Endometrium (tissue), 2 donors: ENCODE data around the gene IHH.

Experiments used
- FAIRE-seq: peaks from 2 replicates; lab custom pipeline; 2012; peaks lifted over from hg19 to GRCh38; lab: Jason Lieb, UNC
- donor health status: control.
- donor health status: control.

IHH gene

GRCh38 chr2:219073413-219074129 is 12.8 kb upstream of the IHH start:
- no peak for FAIRE-seq

GRCh38 chr2:219072741-219073250 is 12.1 kb upstream of the IHH start:
- no peak for FAIRE-seq

DNA sequence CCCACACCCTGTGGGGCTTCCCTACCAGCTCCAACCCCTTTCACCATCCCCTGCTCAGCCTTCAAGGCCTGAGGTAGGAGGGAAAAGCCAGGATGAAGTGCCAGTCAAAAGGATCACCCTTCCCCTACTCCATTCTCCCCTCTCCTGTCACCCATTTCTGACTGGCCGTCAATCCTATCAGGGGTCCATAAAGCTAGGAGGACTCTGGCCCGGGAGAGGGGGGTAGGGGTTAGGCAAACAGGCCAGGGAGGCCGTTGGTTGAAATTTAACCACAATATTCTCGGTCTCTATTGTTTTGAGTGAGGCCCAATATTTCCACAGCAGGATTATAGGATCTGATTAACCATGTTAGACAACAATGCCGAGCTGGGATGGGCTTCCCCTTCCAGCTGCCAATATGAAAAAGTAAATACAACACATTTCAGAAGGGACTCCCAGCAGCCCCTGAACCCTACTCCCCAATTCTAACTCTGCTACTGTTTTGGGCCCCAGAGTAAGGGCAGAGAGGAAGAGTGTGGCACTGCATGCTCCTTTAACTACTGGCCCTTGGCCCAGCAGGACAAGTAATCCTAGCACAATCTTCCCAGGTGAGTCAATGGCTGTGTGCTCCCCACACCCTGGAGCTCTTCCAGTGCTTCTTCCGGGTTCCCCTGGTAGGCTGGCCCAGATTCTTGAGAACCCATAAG is 10.6 kb upstream of the IHH start:
- FAIRE-seq: no peak

DNA sequence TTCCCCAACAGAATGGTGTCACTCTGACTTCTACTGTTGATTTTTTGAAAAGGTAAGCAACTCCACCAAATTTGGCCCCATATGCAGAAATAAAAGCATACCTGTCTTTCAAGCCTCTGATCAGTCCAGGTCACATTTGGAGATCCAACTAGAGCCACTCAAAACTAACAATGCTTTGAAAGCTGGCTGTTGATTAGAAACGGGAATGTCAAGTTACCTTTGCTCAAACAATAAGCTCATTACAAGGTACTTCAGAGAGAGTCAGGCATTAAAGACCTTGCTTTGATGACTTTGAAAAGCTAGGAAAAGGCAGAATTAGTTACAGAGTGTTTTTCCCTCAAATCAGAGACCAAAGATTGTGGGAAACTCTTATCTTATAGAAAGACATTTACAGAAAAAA is 4.8 kb upstream of the IHH start:
- FAIRE-seq: peak; percentile 35

- FAIRE-seq: no peak
Observed at GRCh38 chr2:219062081-219062480, 1.4 kb upstream of the IHH start.

DNA sequence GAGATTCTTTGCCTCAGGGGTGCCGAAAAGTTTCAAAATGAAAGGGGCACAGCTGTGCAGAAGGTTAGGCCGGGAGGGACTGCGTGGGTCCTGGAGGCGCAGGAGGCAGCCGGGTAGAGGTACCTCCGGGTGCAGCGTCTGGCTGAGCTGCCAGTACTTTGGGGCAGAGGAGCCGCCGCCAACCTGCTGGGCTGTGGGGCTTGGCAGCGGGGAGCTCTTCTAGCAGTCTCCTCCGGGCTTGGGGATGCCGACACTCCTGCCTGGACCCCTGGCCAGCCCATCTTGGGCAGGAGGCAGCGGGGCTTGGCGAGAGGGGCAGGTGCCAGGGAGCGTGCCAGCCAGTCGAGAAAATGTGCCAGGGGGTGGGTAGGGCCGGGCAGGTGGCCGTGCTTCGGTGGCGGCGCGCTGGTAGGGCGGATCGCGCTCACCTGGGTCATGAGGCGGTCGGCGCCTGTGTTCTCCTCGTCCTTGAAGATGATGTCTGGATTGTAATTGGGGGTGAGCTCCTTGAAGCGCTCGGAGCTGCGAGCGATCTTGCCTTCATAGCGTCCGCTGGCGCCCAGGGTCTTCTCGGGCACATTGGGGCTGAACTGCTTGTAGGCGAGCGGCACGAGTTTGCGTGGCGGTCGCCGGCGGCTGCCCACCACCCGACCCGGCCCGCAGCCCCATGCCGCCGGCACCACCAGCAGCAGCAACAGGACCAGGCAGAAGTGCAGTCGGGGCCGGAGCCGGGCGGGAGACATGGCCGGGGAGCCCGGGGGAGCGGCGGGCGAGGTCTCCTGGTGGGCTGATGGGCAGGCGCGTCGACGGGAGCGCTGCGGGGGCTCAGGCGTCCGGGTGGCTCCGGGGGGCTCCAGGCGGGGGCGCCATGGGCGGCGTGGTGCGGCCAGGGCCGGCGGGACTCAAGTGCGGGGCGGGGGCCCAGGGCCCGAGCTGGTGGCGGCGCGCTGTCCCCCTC is 717 bp downstream of the IHH start:
- FAIRE-seq: no peak

DNA sequence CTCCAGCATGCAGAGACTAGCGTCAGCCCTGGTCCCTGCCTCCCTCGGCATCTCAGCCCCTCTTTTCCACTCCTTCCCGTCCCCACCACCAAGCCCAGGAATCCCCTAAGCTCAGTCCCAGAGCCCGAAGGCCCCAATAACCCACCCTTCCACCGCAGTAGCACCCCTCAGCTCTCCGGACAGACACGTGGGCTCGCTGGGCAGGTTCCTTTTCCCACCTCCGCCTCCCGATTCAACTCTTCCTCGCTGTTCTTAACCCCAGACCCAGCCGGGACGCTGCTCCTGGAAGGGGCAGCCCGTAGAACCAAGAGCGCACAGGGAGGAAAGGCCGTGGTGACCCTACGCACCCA is 1.4 kb downstream of the IHH start:
- no peak for FAIRE-seq

- FAIRE-seq: no peak
Observed at GRCh38 chr2:219058541-219059374, 2.0 kb downstream of the IHH start.

GRCh38 chr2:219057709-219058540 is 2.8 kb downstream of the IHH start:
- no peak for FAIRE-seq

- FAIRE-seq: no peak
Observed at GRCh38 chr2:219056896-219057708, 3.6 kb downstream of the IHH start.

- FAIRE-seq: no peak
Observed at GRCh38 chr2:219056176-219056895, 4.4 kb downstream of the IHH start.

- no peak for FAIRE-seq
Observed at GRCh38 chr2:219054956-219055903, 5.5 kb downstream of the IHH start.

- no peak for FAIRE-seq
Observed at GRCh38 chr2:219049282-219049681, 11.4 kb downstream of the IHH start.

DNA sequence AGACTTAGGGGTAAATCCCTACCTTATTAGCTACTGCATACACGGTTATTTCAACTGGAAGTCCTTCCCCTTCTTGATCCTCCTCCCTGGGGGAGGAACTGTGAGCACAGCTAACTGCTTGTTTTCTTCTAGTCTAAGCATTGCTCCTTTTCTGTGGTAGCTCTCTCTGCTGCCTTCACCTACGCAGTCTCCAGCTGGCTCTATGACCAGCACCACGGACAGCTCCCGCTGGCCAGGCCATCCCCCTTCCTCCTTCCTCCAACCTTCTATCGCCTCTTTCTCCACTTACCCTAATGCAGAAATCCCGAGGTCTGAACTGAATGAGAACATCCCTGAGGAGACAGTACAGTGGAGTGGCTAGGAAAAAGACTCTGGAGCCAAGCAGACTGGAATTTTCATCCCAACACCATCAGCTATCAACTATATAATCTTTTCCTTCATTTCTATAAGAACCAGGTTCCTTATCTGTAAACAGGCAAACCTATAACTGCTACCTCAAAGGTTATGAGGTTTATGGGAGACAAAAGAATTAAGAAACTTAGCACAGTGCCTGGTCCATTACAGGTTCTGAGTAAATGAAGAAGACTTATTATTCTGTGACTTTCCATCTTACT is 14.7 kb downstream of the IHH start:
- FAIRE-seq: no peak

DNA sequence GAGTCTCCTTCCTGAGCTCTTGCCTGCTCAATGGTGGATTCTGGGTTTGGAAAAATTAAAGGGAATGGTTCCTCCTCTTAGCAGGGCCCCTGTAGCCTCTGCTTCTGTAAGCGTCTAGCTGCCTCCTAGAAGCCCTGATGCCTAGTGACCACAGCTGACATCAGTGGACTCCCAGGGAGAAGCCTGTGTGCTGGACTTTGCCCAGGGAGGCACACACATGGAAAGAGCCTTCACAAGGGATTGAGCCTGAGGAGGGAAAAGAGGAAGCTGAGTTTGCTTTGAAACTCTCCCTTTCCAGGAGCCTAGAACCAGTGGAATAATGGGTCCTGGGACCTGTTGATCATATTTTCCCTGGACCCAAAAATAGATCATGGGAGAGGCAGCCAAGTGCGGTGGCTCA is 18.0 kb downstream of the IHH start:
- FAIRE-seq: no peak

DNA sequence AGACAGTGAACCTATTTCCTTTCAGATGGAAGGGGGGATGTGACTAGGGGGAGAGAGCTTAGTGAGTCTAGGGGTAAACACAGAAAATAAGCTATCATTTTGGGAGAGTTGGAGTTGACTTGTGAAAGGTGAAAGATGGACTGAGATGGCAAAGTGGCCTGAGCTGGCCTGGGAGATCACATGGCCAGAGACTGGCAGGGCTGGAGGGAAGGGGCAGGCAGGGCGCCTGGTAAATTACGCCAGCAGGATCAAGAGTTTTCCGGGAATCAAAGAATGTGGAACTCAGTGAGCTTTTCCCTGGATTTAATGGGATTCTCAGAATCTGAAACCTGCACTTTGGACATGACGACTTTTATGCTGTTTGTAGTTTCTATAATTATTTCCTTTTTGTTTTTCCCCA is 18.6 kb downstream of the IHH start:
- no peak for FAIRE-seq

DNA sequence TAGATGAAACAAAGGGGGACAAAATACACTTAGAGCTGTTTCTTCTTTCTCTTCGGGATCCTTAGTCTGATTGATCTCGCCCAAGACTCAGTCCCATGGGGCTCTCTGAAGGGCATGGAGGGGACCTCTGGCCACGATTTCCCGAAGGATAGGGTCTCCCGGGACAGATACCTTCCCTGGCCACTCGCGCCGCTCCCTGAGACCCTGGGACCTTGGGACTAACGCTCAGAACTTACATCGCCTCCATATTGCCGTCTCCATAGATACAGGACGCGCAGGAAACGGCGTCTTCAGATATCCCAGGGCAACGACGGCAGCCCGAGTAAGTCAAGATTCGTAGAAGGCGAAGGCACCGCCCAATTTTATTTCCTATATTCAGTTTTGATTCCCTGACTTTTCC is 19.5 kb downstream of the IHH start, which contains the start of gene CFAP65:
Gene CFAP65 (minus strand): TSS at position 265 of the 400 bp plus-strand sequence. CDS start 2,468 bp downstream, outside the sequence.
- FAIRE-seq: no peak
